ENCODE data around the gene MORN1. TPM values are rescaled to one million over a fixed set of nuclear protein-coding genes. Genes with fewer than 3 reads are reported as not detected.

MORN1 gene
- total RNA-seq, 1 donor from 2014 or later, result 4.5 TPM

- H3K27ac ChIP-seq (replicated peaks), result no peak overlapping the region
- peak; percentile 6 for DNase-seq
- intact Hi-C loops (cut with micrococcal nuclease), result no loop called here
- H3K36me3 ChIP-seq, result no peaks in the 10 kb centered on the region
- no peaks in the 10 kb centered on the region for H3K27me3 ChIP-seq (ENCODE audit: low read depth)
- H3K4me3 ChIP-seq, result no peak overlapping the region
- no peaks in the 10 kb centered on the region for H3K4me1 ChIP-seq
- no peaks in the 10 kb centered on the region for H3K9me3 ChIP-seq (replicated peaks)
- no peak for TF ChIP-seq CTCF (IDR thresholded peaks at IDR 0.05; ENCODE audit: borderline replicate concordance)
Measured at GRCh38 chr1:2346691-2347408, 44.5 kb downstream of the MORN1 start.

GRCh38 chr1:2345297-2346075 is 45.9 kb downstream of the MORN1 start:
- H3K4me3 ChIP-seq, result no peak overlapping the region
- intact Hi-C loops (cut with micrococcal nuclease), result no loop called here
- H3K4me1 ChIP-seq, result no peaks in the 10 kb centered on the region
- no peak overlapping the region for H3K27ac ChIP-seq (replicated peaks)
- no peaks in the 10 kb centered on the region for H3K27me3 ChIP-seq (ENCODE audit: low read depth)
- no peaks in the 10 kb centered on the region for H3K36me3 ChIP-seq
- DNase-seq, result no peak
- H3K9me3 ChIP-seq (replicated peaks), result no peaks in the 10 kb centered on the region
- no peak for TF ChIP-seq CTCF (IDR thresholded peaks at IDR 0.05; ENCODE audit: borderline replicate concordance)

GRCh38 chr1:2344744-2345296 is 46.5 kb downstream of the MORN1 start:
- Histone ChIP-seq H3K4me3 (no peak overlapping the region), H3K9me3 (replicated peaks) (no peaks in the 10 kb centered on the region), H3K27me3 (ENCODE audit: low read depth) (no peaks in the 10 kb centered on the region), H3K27ac (replicated peaks) (no peak overlapping the region), H3K36me3 (no peaks in the 10 kb centered on the region), H3K4me1 (no peaks in the 10 kb centered on the region)
- TF ChIP-seq CTCF (IDR thresholded peaks at IDR 0.05; ENCODE audit: borderline replicate concordance), result no peak
- intact Hi-C loops (cut with micrococcal nuclease), result no loop called here
- peak; percentile 11 for DNase-seq

- no peak overlapping the region for H3K4me3 ChIP-seq
- no peaks in the 10 kb centered on the region for H3K9me3 ChIP-seq (replicated peaks)
- no peak overlapping the region for H3K27ac ChIP-seq (replicated peaks)
- intact Hi-C loops (cut with micrococcal nuclease), result no loop called here
- DNase-seq, result no peak
- TF ChIP-seq CTCF (IDR thresholded peaks at IDR 0.05; ENCODE audit: borderline replicate concordance), result no peak
- no peaks in the 10 kb centered on the region for H3K27me3 ChIP-seq (ENCODE audit: low read depth)
- H3K36me3 ChIP-seq, result no peaks in the 10 kb centered on the region
- H3K4me1 ChIP-seq, result no peaks in the 10 kb centered on the region
Measured at GRCh38 chr1:2344121-2344681, 47.2 kb downstream of the MORN1 start.

- Histone ChIP-seq H3K9me3 (replicated peaks) (no peaks in the 10 kb centered on the region), H3K27ac (replicated peaks) (no peak overlapping the region), H3K4me3 (no peak overlapping the region), H3K36me3 (no peaks in the 10 kb centered on the region), H3K27me3 (ENCODE audit: low read depth) (no peaks in the 10 kb centered on the region), H3K4me1 (no peaks in the 10 kb centered on the region)
- intact Hi-C loops (cut with micrococcal nuclease), result no loop called here
- DNase-seq, result no peak
- no peak for TF ChIP-seq CTCF (IDR thresholded peaks at IDR 0.05; ENCODE audit: borderline replicate concordance)
Measured at GRCh38 chr1:2343023-2343935, 48.1 kb downstream of the MORN1 start.

Measured in left ventricle myocardium inferior (tissue), 1 donor.